Psoas muscle (tissue), 8 donors: ENCODE data around the gene CD34. TPM values are rescaled to one million over a fixed set of nuclear protein-coding genes. Genes with fewer than 3 reads are reported as not detected.

Source experiments
- ATAC-seq, 4 donors: fragments of 200-7000 bp; cut with Tn5 transposase; one replicate each; pipeline ENCODE4 v1.9.1; 2020; ENCODE audit warnings: moderate library complexity in 3 of 4, mild to moderate bottlenecking in 2 of 4
- DNase-seq, 2 donors: peaks; one replicate each; pipeline ENCODE4 v3.0.0-alpha.2; 2020
- H3K27ac ChIP-seq: fragments of 200-600 bp; one replicate; pipeline ENCODE4 v1.8.0; 2022
- H3K27me3 ChIP-seq, 3 donors: fragments of 200-600 bp in 1 of 3; one replicate each; pipeline versions ENCODE4 v1.6.1 to v1.8.0; 2013 to 2022; ENCODE audit warnings: low read length in 2 of 3, mild to moderate bottlenecking in 2 of 3, moderate library complexity in 1 of 3; ENCODE audit not compliant: insufficient read depth in 3 of 3
- H3K36me3 ChIP-seq, 2 donors: fragments of 200-600 bp in 1 of 2; one replicate each; pipeline versions ENCODE4 v1.6.1 to v1.8.0; 2013 to 2022; ENCODE audit warnings: low read depth in 1 of 2, mild to moderate bottlenecking in 1 of 2, moderate library complexity in 1 of 2; ENCODE audit not compliant: insufficient read depth in 1 of 2
- H3K4me1 ChIP-seq: fragments of 200-600 bp; one replicate; pipeline ENCODE4 v1.8.0; 2022
- H3K4me3 ChIP-seq: fragments of 200-600 bp; one replicate; pipeline ENCODE4 v1.8.0; 2022; ENCODE audit warnings: mild to moderate bottlenecking
- H3K9me3 ChIP-seq: fragments of 200-600 bp; one replicate; pipeline ENCODE4 v1.8.0; 2022
- CTCF ChIP-seq: fragments of 200-600 bp; IDR thresholded peaks from one replicate; pipeline ENCODE4 v1.8.0; 2022; ENCODE audit warnings: antibody characterized with exemption
- WGBS, 3 donors: extraction: QIAGEN DNeasy Blood & Tissue Kit; methylation state at CpG; one replicate each; pipeline versions ENCODE4 v1.1.6 to v1.1.7; 2013; 5-methylcytosine and 5-hydroxymethylcytosine counted together
- intact Hi-C, 2 donors: fragments of 100-400 bp; cut with DNase I; formaldehyde crosslinking; loops; one replicate each; pipeline versions ENCODE4 v1.11.0 to v1.14.2; 2022
- polyA plus RNA-seq, 3 donors: library from polyadenylated mRNA; stranded (reverse); fragments of 200-250 nt; gene quantifications; one replicate each; pipeline ENCODE4 v1.2.3, GENCODE V29; 2013
- total RNA-seq, 4 donors: library from RNA; stranded (reverse); fragmentation: NEBNext Ultra II Directional in 2 of 4; extraction: Animal tissue kit (Norgen Biotek cat#: 25700) in 2 of 4; gene quantifications; one replicate each; pipeline versions ENCODE4 v1.2.1 to v1.2.4, GENCODE V29; 2021 to 2023
- donor health status: healthy with polysubstance abuse.
- donor health status: DM: no; HTN: no; CAD: no; lungs with moderate emphysema.
- donor health status: Bipolar disorder and iron deficiency.
- donor health status: healthy.
- donor health status: DM: yes; HTN: yes; CAD: no.
- donor health status: DM: no; HTN: no; CAD: no.
- donor health status: DM: no; HTN: no; CAD: no.
- donor health status: DM: yes; HTN: yes; CAD: no.

Gene CD34
- total and polyA plus RNA-seq, 7 donors: 14.4 to 61.1 (median 21.1) TPM

GRCh38 chr1:207867136-207868109 lies 43.5 kb downstream of the CD34 start:
- TF ChIP-seq CTCF: no peak
- no peaks in the 10 kb centered on the region for H3K27me3 ChIP-seq
- peaks cover 0 to 11% of the 10 kb centered on the region in 2 donors for H3K36me3 ChIP-seq
- peak overlapping the region; percentile 79 for H3K4me3 ChIP-seq
- WGBS, 3 donors: 17 to 29% (median 22%) methylated on average over 19 of the region's 19 CpGs
- no peaks in the 10 kb centered on the region for H3K9me3 ChIP-seq
- peaks cover 48% of the 10 kb centered on the region for H3K4me1 ChIP-seq
- H3K27ac ChIP-seq: peak overlapping the region; percentile 84
- DNase-seq (peak; percentile 26 to 67), ATAC-seq (peak; percentile 39 to 67 (median 58))
- intact Hi-C loops: loop anchor here in 1 of 2 donors (2.0 kb wide), 1 partner anchor 37 kb away; no protein-coding TSS in a partner anchor

- H3K4me1 ChIP-seq: peaks cover 55% of the 10 kb centered on the region
- peak; percentile 55 to 60 for DNase-seq
- WGBS, 3 donors: 42 to 71% (median 48%) methylated on average over 9 of the region's 9 CpGs
- H3K27ac ChIP-seq: peak overlapping the region; percentile 84
- H3K4me3 ChIP-seq: peak overlapping the region; percentile 79
- H3K9me3 ChIP-seq: no peaks in the 10 kb centered on the region
- H3K36me3 ChIP-seq: peaks cover 0 to 11% of the 10 kb centered on the region in 2 donors
- H3K27me3 ChIP-seq: no peaks in the 10 kb centered on the region
- peak in 2 of 4 donors; percentile 22 to 23 for ATAC-seq
- intact Hi-C loops: no loop called here
- no peak for TF ChIP-seq CTCF
Observed at GRCh38 chr1:207866471-207867135, 44.3 kb downstream of the CD34 start.

GRCh38 chr1:207863893-207864535 lies 46.9 kb downstream of the CD34 start:
- DNase-seq (no peak), ATAC-seq (peak in 1 of 4 donors; percentile 14)
- peak overlapping the region; percentile 63 for H3K27ac ChIP-seq
- H3K4me3 ChIP-seq: no peak overlapping the region
- intact Hi-C loops: no loop called here
- WGBS, 3 donors: 41 to 65% (median 41%) methylated on average over 8 of the region's 8 CpGs
- no peaks in the 10 kb centered on the region for H3K27me3 ChIP-seq
- TF ChIP-seq CTCF: no peak
- no peaks in the 10 kb centered on the region for H3K9me3 ChIP-seq
- H3K4me1 ChIP-seq: peaks cover 59% of the 10 kb centered on the region
- peaks cover 4 to 11% of the 10 kb centered on the region in 2 donors for H3K36me3 ChIP-seq

- TF ChIP-seq CTCF: no peak
- Histone ChIP-seq H3K27ac (peak overlapping the region; percentile 63), H3K4me1 (peaks cover 57% of the 10 kb centered on the region), H3K27me3 (no peaks in the 10 kb centered on the region), H3K9me3 (no peaks in the 10 kb centered on the region), H3K4me3 (no peak overlapping the region), H3K36me3 (peaks cover 4 to 11% of the 10 kb centered on the region in 2 donors)
- 50 to 81% (median 61%) methylated on average over 2 of the region's 2 CpGs for WGBS, 3 donors
- peak in 1 of 4 donors; percentile 23 for ATAC-seq
- DNase-seq: no peak
- intact Hi-C loops: no loop called here
Observed at GRCh38 chr1:207862241-207862787, 48.6 kb downstream of the CD34 start.
